ENCODE results near the gene FEZF2. TPM values are rescaled to one million over a fixed set of nuclear protein-coding genes. Genes with fewer than 3 reads are reported as not detected.

The FEZF2 gene
- total and polyA plus RNA-seq, 3 donors from 2014 or later, result not detected

DNA sequence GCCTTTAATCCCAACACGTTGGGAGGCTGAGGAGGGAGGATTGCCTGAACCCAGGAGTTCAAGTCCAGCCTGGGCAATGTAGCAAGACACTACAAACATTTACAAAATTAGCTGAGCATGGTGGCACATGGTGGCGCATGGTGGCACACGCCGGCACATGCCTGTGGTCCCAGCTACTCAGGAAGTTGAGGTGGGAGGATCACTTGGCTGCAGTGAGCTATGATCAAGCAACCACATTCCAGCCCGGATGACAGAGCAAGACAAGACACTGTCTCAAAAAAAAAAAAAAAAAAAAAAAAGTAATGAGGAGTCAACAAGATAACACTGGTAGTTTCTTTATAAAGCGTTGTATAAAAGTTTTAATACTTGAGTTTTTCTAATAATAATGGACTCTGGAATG, 10.1 kb downstream of the FEZF2 start:
- H3K36me3 ChIP-seq (ENCODE audit: low read depth, missing control alignments), result no peaks in the 10 kb centered on the region
- no peak overlapping the region for H3K27ac ChIP-seq
- no peak overlapping the region for H3K4me3 ChIP-seq
- H3K4me1 ChIP-seq, result no peaks in the 10 kb centered on the region
- WGBS, 2 donors, result 79 to 83% methylated on average over 6 of the region's 6 CpGs
- H3K27me3 ChIP-seq, result no peaks in the 10 kb centered on the region
- intact Hi-C loops (cut with DNase I; ENCODE audit: low total_unique reads), result no loop called here
- TF ChIP-seq CTCF (IDR thresholded peaks at IDR 0.05) (no peak), POLR2A (IDR thresholded peaks at IDR 0.05) (no peak)
- DNase-seq, result no peak
- no peaks in the 10 kb centered on the region for H3K9me3 ChIP-seq

GRCh38 chr3:62361824-62362223, 11.5 kb downstream of the FEZF2 start:
- Histone ChIP-seq H3K9me3 (no peaks in the 10 kb centered on the region), H3K4me3 (no peak overlapping the region), H3K27ac (no peak overlapping the region), H3K36me3 (ENCODE audit: low read depth, missing control alignments) (no peaks in the 10 kb centered on the region), H3K4me1 (no peaks in the 10 kb centered on the region), H3K27me3 (no peaks in the 10 kb centered on the region)
- DNase-seq, result peak; percentile 60
- intact Hi-C loops (cut with DNase I; ENCODE audit: low total_unique reads), result no loop called here
- 51 to 59% methylated on average over 3 of the region's 3 CpGs for WGBS, 2 donors
- no peak for TF ChIP-seq CTCF (IDR thresholded peaks at IDR 0.05)
- TF ChIP-seq POLR2A (IDR thresholded peaks at IDR 0.05), result no peak

GRCh38 chr3:62361261-62361660, 12.1 kb downstream of the FEZF2 start:
- WGBS, 2 donors, result 66 to 82% methylated on average over 3 of the region's 3 CpGs
- intact Hi-C loops (cut with DNase I; ENCODE audit: low total_unique reads), result no loop called here
- Histone ChIP-seq H3K9me3 (no peaks in the 10 kb centered on the region), H3K36me3 (ENCODE audit: low read depth, missing control alignments) (no peaks in the 10 kb centered on the region), H3K27ac (no peak overlapping the region), H3K4me3 (no peak overlapping the region), H3K4me1 (no peaks in the 10 kb centered on the region), H3K27me3 (no peaks in the 10 kb centered on the region)
- DNase-seq, result no peak
- TF ChIP-seq POLR2A (IDR thresholded peaks at IDR 0.05) (no peak), CTCF (IDR thresholded peaks at IDR 0.05) (no peak)

GRCh38 chr3:62359531-62359930, 13.8 kb downstream of the FEZF2 start:
- Histone ChIP-seq H3K27ac (no peak overlapping the region), H3K9me3 (no peaks in the 10 kb centered on the region), H3K36me3 (ENCODE audit: low read depth, missing control alignments) (no peaks in the 10 kb centered on the region), H3K4me1 (no peaks in the 10 kb centered on the region), H3K27me3 (no peaks in the 10 kb centered on the region), H3K4me3 (no peak overlapping the region)
- intact Hi-C loops (cut with DNase I; ENCODE audit: low total_unique reads), result no loop called here
- no peak for TF ChIP-seq CTCF (IDR thresholded peaks at IDR 0.05)
- TF ChIP-seq POLR2A (IDR thresholded peaks at IDR 0.05), result no peak
- 75 to 87% methylated on average over 4 of the region's 4 CpGs for WGBS, 2 donors
- DNase-seq, result no peak

DNA sequence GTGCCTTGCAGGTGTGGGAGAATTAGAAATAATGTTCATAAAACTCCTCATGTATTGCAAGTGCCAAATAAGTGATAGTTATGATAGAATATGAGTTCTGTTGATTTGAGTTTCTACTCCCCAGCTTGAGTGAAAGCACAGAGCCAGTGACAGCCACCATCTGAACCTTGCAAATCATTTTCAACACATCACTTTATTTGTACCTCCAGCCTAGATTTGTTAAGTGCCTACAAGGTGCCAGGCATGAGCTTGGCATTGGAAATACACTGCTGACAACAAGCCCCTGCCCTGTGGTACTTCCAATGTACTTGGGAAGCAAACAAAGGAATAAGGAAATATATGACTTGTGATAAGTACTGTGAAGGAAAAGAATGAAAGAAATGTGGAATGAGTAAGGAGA, 17.0 kb downstream of the FEZF2 start:
- Histone ChIP-seq H3K4me3 (no peak overlapping the region), H3K36me3 (ENCODE audit: low read depth, missing control alignments) (no peaks in the 10 kb centered on the region), H3K4me1 (no peaks in the 10 kb centered on the region), H3K9me3 (no peaks in the 10 kb centered on the region), H3K27me3 (no peaks in the 10 kb centered on the region), H3K27ac (no peak overlapping the region)
- DNase-seq, result no peak
- TF ChIP-seq CTCF (IDR thresholded peaks at IDR 0.05), result no peak
- no peak for TF ChIP-seq POLR2A (IDR thresholded peaks at IDR 0.05)
- intact Hi-C loops (cut with DNase I; ENCODE audit: low total_unique reads), result no loop called here

Data from testis (tissue), 3 donors.